Measurements from ENCODE around the gene LRCH1. TPM values are rescaled to one million over a fixed set of nuclear protein-coding genes. Genes with fewer than 3 reads are reported as not detected.

LRCH1 gene
- total and polyA plus RNA-seq, 4 donors = 2.6 to 6.6 (median 3.4) TPM

- no peak overlapping the region for H3K4me3 ChIP-seq (ENCODE audit: low read depth in 1 of 3, low read length in 3 of 3)
- no peaks in the 10 kb centered on the region for H3K27me3 ChIP-seq (ENCODE audit: control insufficient read depth in 4 of 4, insufficient read depth in 4 of 4, low read length in 3 of 4)
- H3K27ac ChIP-seq (ENCODE audit: low read depth in 1 of 2, low read length in 2 of 2) = peak overlapping the region; percentile 43 to 59
- WGBS = 46% methylated on average over 8 of the region's 8 CpGs
- H3K36me3 ChIP-seq (ENCODE audit: control insufficient read depth in 4 of 4, insufficient read depth in 3 of 4, low read depth in 1 of 4, low read length in 3 of 4) = no peaks in the 10 kb centered on the region
- peak overlapping the region in 1 of 2 donors; percentile 68 for H3K9ac ChIP-seq (ENCODE audit: low read depth in 1 of 2, low read length in 2 of 2)
- no peak for DNase-seq (ENCODE audit: low spot score)
- H3K9me3 ChIP-seq (ENCODE audit: control insufficient read depth in 4 of 4, low read length in 3 of 4) = no peaks in the 10 kb centered on the region
- H3K4me1 ChIP-seq (ENCODE audit: control insufficient read depth in 4 of 4, insufficient read depth in 4 of 4, low read length in 3 of 4) = peaks cover under 1 to 17% (median 8%) of the 10 kb centered on the region in 4 donors
- TF ChIP-seq NR2F2 (IDR thresholded peaks at IDR 0.05) (no peak), HNF4A (conservative IDR thresholded peaks at IDR 0.05) (no peak), REST (IDR thresholded peaks at IDR 0.05) (no peak), RAD21 (IDR thresholded peaks at IDR 0.05) (peak in 1 of 2 donors; percentile 6), TAF1 (conservative IDR thresholded peaks at IDR 0.05) (no peak)
- TF ChIP-seq, protein P1, sequence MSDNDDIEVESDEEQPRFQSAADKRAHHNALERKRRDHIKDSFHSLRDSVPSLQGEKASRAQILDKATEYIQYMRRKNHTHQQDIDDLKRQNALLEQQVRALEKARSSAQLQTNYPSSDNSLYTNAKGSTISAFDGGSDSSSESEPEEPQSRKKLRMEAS (IDR thresholded peaks at IDR 0.05) = no peak
- TF ChIP-seq, protein P2, sequence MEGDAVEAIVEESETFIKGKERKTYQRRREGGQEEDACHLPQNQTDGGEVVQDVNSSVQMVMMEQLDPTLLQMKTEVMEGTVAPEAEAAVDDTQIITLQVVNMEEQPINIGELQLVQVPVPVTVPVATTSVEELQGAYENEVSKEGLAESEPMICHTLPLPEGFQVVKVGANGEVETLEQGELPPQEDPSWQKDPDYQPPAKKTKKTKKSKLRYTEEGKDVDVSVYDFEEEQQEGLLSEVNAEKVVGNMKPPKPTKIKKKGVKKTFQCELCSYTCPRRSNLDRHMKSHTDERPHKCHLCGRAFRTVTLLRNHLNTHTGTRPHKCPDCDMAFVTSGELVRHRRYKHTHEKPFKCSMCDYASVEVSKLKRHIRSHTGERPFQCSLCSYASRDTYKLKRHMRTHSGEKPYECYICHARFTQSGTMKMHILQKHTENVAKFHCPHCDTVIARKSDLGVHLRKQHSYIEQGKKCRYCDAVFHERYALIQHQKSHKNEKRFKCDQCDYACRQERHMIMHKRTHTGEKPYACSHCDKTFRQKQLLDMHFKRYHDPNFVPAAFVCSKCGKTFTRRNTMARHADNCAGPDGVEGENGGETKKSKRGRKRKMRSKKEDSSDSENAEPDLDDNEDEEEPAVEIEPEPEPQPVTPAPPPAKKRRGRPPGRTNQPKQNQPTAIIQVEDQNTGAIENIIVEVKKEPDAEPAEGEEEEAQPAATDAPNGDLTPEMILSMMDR (IDR thresholded peaks at IDR 0.05; ENCODE audit: low read depth, low read length, missing input control) = peak; percentile 1
Observed at GRCh38 chr13:46615888-46616531, 63.0 kb downstream of the LRCH1 start.

DNA sequence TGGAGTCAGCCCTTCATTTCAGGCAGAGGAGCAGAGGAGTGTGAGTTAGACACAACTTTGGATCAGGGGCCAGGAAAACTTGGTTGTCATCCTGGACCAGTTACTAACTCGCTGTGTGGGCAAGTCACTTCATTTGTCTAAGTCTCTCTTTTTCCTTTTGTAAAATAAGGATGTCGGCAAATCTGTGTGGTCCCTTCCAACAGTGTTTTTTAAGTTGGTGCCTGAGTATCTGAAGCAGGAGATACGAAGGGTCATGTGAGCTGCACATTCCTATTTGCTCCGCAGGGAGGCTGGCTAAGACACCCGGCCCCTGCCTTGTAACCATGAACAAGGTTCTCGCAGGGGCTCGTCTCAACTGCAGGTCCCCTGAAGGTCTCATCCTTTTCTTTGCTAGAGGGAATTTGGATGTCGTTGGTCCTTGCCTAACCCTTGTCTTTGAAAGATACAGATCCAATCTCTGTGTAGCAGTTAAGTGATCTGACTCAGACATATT, 64.3 kb downstream of the LRCH1 start:
- TF ChIP-seq SP1 (IDR thresholded peaks at IDR 0.05) (no peak), NR2F2 (IDR thresholded peaks at IDR 0.05) (no peak), ZBTB33 (IDR thresholded peaks at IDR 0.05) (no peak), FOXA2 (IDR thresholded peaks at IDR 0.05) (no peak), FOXA1 (IDR thresholded peaks at IDR 0.05) (no peak), TAF1 (conservative IDR thresholded peaks at IDR 0.05) (no peak), RAD21 (IDR thresholded peaks at IDR 0.05) (no peak)
- H3K9ac ChIP-seq (ENCODE audit: low read depth in 1 of 2, low read length in 2 of 2) = no peak overlapping the region

More for the DNA sequence above, 64.3 kb downstream of the LRCH1 start:
- Histone ChIP-seq H3K4me1 (ENCODE audit: control insufficient read depth in 4 of 4, insufficient read depth in 4 of 4, low read length in 3 of 4) (peaks cover 5 to 28% (median 19%) of the 10 kb centered on the region in 4 donors), H3K9me3 (ENCODE audit: control insufficient read depth in 4 of 4, low read length in 3 of 4) (no peaks in the 10 kb centered on the region), H3K4me3 (ENCODE audit: low read depth in 1 of 3, low read length in 3 of 3) (no peak overlapping the region), H3K27ac (ENCODE audit: low read depth in 1 of 2, low read length in 2 of 2) (no peak overlapping the region), H3K27me3 (ENCODE audit: control insufficient read depth in 4 of 4, insufficient read depth in 4 of 4, low read length in 3 of 4) (no peaks in the 10 kb centered on the region), H3K36me3 (ENCODE audit: control insufficient read depth in 4 of 4, insufficient read depth in 3 of 4, low read depth in 1 of 4, low read length in 3 of 4) (no peaks in the 10 kb centered on the region)
- no peak for DNase-seq (ENCODE audit: low spot score)
- 85% methylated on average over 8 of the region's 8 CpGs for WGBS
